Measurements from ENCODE around the gene ADD3. TPM values are rescaled to one million over a fixed set of nuclear protein-coding genes. Genes with fewer than 3 reads are reported as not detected.

Gene ADD3
- total and polyA plus RNA-seq, 10 of the 15 experiments (the other 5 are each of a cell fraction or from before 2014, with no cell fraction given) = 27.3 to 129 (median 67.8) TPM

DNA sequence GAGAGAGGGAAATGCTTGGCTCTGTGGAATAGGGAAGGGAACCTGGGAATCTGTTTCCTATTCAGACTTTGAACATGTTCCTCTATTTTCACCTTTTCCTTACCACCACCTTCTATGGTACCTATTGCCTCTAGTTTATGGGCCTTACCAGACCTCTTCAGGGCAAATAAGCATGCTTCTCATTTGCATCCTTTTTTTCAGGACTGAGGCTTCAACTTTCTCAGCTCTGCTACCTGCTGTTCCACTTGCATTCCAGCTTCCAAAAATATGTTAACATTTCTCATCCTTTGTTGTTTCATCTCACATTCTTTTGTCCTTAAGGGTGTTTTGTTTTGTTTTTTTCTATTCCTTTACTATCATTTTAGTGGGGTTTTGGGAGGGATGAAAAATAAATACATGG is 121.7 kb downstream of the ADD3 start:
- Histone ChIP-seq H3K9me3 (replicated peaks; ENCODE audit: control insufficient read depth, insufficient read depth, low read length) (no peaks in the 10 kb centered on the region), H3K9ac (ENCODE audit: control insufficient read depth, insufficient read depth, low read length) (no peak overlapping the region), H4K20me1 (ENCODE audit: control insufficient read depth, insufficient read depth) (no peaks in the 10 kb centered on the region), H3K36me3 (ENCODE audit: control insufficient read depth in 2 of 2, insufficient read depth in 2 of 2, low read length in 1 of 2) (peaks cover 0 to 3% of the 10 kb centered on the region in 2 experiments; a peak in 2 of 4 replicates), H3K27me3 (replicated peaks in 1 of 2; ENCODE audit: control insufficient read depth in 2 of 2, insufficient read depth in 2 of 2, low read length in 1 of 2) (no peaks in the 10 kb centered on the region), H3K79me2 (ENCODE audit: control insufficient read depth, insufficient read depth, low read length) (no peaks in the 10 kb centered on the region), H3K4me3 (no peak overlapping the region), H3K4me2 (ENCODE audit: control insufficient read depth, insufficient read depth) (no peak overlapping the region), H3K4me1 (ENCODE audit: control insufficient read depth, insufficient read depth, low read length) (no peaks in the 10 kb centered on the region), H2AFZ (ENCODE audit: control insufficient read depth, low read depth, low read length) (no peak overlapping the region), H3K27ac (ENCODE audit: control insufficient read depth, insufficient read depth) (no peak overlapping the region)
- in situ Hi-C loops (cut with MboI) = no loop called here
- ATAC-seq (no peak), FAIRE-seq (no peak), DNase-seq (ENCODE audit: low read depth, low spot score) (no peak)
- RAD21 ChIA-PET (ENCODE audit: unreplicated experiment) = interaction anchor here (0.7 kb wide), 1 partner anchor 143 kb away, joined by 3 read pairs; no protein-coding TSS in a partner anchor
- POLR2A ChIA-PET = no interaction called here
- BruUV-seq (replicated peaks) = no TSS peak
- intact Hi-C loops (cut with micrococcal nuclease; ENCODE audit: unreplicated experiment) = no loop called here
- SMC1A ChIA-PET (ENCODE audit: uncharacterized antibody, unreplicated experiment) = no interaction called here
- CTCF ChIA-PET = interaction anchor here (0.6 to 1.0 kb wide), 3 partner anchors 9 to 161 kb away, joined by 3 to 4 read pairs (median 3); no protein-coding TSS in a partner anchor
- TF ChIP-seq ZNF207 (IDR thresholded peaks at IDR 0.05; ENCODE audit: borderline replicate concordance) (no peak), CREB1 (IDR thresholded peaks at IDR 0.05; ENCODE audit: low read depth) (no peak), RBBP5 (conservative IDR thresholded peaks at IDR 0.05) (no peak), DPF2 (IDR thresholded peaks at IDR 0.05) (no peak), FOXK2 (IDR thresholded peaks at IDR 0.05) (no peak), FOS (IDR thresholded peaks at IDR 0.05; ENCODE audit: borderline replicate concordance, extremely low read depth, insufficient read length) (no peak), POU2F2 (IDR thresholded peaks at IDR 0.05; ENCODE audit: borderline replicate concordance, low read depth, low read length) (no peak), RB1 (IDR thresholded peaks at IDR 0.05; ENCODE audit: borderline replicate concordance) (no peak), HDGF (IDR thresholded peaks at IDR 0.05) (no peak), ATF7 (IDR thresholded peaks at IDR 0.05; ENCODE audit: low read depth) (no peak), IRF4 (IDR thresholded peaks at IDR 0.05; ENCODE audit: low read depth, low read length) (no peak), CBX5 (IDR thresholded peaks at IDR 0.05; ENCODE audit: low read depth) (no peak)
- TF ChIP-seq, protein P1, sequence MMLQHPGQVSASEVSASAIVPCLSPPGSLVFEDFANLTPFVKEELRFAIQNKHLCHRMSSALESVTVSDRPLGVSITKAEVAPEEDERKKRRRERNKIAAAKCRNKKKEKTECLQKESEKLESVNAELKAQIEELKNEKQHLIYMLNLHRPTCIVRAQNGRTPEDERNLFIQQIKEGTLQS (IDR thresholded peaks at IDR 0.05; ENCODE audit: borderline replicate concordance, extremely low read depth, low read depth, low read length) = no peak
- TF ChIP-seq, protein P2, sequence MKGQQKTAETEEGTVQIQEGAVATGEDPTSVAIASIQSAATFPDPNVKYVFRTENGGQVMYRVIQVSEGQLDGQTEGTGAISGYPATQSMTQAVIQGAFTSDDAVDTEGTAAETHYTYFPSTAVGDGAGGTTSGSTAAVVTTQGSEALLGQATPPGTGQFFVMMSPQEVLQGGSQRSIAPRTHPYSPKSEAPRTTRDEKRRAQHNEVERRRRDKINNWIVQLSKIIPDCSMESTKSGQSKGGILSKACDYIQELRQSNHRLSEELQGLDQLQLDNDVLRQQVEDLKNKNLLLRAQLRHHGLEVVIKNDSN (IDR thresholded peaks at IDR 0.05; ENCODE audit: borderline replicate concordance, extremely low read length, insufficient read depth, low read depth, low read length) = no peak
- TF ChIP-seq, protein P3, sequence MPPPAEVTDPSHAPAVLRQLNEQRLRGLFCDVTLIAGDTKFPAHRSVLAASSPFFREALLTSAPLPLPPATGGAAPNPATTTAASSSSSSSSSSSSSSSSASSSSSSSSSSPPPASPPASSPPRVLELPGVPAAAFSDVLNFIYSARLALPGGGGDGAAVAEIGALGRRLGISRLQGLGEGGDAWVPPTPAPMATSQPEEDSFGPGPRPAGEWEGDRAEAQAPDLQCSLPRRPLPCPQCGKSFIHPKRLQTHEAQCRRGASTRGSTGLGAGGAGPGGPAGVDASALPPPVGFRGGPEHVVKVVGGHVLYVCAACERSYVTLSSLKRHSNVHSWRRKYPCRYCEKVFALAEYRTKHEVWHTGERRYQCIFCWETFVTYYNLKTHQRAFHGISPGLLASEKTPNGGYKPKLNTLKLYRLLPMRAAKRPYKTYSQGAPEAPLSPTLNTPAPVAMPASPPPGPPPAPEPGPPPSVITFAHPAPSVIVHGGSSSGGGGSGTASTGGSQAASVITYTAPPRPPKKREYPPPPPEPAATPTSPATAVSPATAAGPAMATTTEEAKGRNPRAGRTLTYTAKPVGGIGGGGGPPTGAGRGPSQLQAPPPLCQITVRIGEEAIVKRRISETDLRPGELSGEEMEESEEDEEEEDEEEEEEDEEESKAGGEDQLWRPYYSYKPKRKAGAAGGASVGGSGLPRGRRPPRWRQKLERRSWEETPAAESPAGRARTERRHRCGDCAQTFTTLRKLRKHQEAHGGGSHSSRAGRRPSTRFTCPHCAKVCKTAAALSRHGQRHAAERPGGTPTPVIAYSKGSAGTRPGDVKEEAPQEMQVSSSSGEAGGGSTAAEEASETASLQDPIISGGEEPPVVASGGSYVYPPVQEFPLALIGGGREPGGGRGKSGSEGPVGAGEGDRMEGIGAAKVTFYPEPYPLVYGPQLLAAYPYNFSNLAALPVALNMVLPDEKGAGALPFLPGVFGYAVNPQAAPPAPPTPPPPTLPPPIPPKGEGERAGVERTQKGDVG (CRISPR knock-in tag; IDR thresholded peaks at IDR 0.05) = no peak
- TF ChIP-seq, protein P4, sequence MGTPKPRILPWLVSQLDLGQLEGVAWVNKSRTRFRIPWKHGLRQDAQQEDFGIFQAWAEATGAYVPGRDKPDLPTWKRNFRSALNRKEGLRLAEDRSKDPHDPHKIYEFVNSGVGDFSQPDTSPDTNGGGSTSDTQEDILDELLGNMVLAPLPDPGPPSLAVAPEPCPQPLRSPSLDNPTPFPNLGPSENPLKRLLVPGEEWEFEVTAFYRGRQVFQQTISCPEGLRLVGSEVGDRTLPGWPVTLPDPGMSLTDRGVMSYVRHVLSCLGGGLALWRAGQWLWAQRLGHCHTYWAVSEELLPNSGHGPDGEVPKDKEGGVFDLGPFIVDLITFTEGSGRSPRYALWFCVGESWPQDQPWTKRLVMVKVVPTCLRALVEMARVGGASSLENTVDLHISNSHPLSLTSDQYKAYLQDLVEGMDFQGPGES (IDR thresholded peaks at IDR 0.05) = no peak
- TF ChIP-seq, protein P5, sequence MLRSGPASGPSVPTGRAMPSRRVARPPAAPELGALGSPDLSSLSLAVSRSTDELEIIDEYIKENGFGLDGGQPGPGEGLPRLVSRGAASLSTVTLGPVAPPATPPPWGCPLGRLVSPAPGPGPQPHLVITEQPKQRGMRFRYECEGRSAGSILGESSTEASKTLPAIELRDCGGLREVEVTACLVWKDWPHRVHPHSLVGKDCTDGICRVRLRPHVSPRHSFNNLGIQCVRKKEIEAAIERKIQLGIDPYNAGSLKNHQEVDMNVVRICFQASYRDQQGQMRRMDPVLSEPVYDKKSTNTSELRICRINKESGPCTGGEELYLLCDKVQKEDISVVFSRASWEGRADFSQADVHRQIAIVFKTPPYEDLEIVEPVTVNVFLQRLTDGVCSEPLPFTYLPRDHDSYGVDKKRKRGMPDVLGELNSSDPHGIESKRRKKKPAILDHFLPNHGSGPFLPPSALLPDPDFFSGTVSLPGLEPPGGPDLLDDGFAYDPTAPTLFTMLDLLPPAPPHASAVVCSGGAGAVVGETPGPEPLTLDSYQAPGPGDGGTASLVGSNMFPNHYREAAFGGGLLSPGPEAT (IDR thresholded peaks at IDR 0.05; ENCODE audit: low read depth) = no peak
- TF ChIP-seq, protein P6, sequence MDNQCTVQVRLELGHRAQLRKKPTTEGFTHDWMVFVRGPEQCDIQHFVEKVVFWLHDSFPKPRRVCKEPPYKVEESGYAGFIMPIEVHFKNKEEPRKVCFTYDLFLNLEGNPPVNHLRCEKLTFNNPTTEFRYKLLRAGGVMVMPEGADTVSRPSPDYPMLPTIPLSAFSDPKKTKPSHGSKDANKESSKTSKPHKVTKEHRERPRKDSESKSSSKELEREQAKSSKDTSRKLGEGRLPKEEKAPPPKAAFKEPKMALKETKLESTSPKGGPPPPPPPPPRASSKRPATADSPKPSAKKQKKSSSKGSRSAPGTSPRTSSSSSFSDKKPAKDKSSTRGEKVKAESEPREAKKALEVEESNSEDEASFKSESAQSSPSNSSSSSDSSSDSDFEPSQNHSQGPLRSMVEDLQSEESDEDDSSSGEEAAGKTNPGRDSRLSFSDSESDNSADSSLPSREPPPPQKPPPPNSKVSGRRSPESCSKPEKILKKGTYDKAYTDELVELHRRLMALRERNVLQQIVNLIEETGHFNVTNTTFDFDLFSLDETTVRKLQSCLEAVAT (IDR thresholded peaks at IDR 0.05) = no peak

Data from GM12878 (cell line).